NCI-H82 treated with DMSO at 0.1 percent for 48 hours (cell line): ENCODE measurements around the gene MRPS18A.

Source experiments
- DNase-seq: peaks from one replicate; lab custom pipeline; 2025; ENCODE audit not compliant: unreplicated experiment; lab: John Stamatoyannopoulos, UW

The MRPS18A gene

GRCh38 chr6:43699564-43700186 is 12.1 kb upstream of the MRPS18A start:
- DNase-seq, result peak; percentile 74

- DNase-seq, result no peak
Observed at GRCh38 chr6:43698584-43699349, 11.2 kb upstream of the MRPS18A start.

- DNase-seq, result peak; percentile 83
Observed at GRCh38 chr6:43697421-43697820, 9.8 kb upstream of the MRPS18A start.

DNA sequence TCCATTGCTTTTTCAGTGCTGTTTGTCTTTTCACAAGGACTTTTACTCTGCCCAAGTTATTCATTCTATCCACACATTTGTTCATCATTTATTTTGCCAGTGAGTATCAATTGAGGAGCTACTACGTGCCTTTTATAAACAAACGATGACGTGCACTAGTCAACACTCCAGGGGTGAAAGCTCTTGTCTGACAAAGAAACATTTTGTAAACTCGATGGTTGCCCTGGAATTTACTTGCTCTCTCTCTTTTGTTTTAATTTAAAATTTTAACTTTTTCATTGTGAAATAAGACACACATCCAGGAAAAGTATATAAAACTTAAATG is 8.3 kb upstream of the MRPS18A start:
- no peak for DNase-seq

DNA sequence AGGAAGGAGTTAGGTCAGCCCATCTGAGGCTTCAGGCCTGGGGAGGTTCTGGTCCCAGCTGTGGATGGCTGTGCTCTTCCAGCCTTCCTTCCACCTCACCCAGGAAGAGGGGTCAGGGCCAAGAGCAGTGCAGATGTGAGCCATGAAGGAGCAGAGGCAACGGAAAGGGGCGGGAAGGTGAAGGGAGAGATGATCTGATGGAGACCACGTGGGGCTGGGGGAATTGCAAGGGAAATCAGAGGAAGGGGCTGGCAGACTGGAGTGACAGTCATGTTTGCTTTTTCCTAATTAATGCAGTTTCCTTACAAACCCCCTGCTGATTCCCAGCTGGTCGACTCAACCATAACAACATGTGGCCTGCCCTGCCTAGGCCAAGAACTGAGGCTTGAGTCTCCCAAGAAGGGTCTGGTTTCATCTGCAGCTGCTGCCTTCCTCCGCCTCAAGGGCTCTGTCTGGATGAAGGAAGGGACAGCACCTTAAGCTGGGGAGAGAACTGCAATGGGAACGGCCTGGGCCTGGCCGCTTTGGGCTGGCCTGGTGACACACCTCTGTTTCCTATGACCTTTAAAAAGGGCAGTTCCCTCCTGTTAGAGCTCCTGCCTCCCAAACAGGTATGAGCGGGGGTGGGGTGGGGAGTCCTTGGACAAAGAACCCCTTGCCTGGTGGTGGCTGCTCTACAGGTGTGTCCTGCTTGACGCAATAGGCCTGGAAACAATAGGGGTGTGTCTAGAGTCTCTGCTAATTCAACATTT is 7.8 kb upstream of the MRPS18A start:
- DNase-seq, result no peak

- no peak for DNase-seq
Observed at GRCh38 chr6:43689421-43689820, 1.8 kb upstream of the MRPS18A start.

- no peak for DNase-seq
Observed at GRCh38 chr6:43687079-43687436, 533 bp downstream of the MRPS18A start.

DNA sequence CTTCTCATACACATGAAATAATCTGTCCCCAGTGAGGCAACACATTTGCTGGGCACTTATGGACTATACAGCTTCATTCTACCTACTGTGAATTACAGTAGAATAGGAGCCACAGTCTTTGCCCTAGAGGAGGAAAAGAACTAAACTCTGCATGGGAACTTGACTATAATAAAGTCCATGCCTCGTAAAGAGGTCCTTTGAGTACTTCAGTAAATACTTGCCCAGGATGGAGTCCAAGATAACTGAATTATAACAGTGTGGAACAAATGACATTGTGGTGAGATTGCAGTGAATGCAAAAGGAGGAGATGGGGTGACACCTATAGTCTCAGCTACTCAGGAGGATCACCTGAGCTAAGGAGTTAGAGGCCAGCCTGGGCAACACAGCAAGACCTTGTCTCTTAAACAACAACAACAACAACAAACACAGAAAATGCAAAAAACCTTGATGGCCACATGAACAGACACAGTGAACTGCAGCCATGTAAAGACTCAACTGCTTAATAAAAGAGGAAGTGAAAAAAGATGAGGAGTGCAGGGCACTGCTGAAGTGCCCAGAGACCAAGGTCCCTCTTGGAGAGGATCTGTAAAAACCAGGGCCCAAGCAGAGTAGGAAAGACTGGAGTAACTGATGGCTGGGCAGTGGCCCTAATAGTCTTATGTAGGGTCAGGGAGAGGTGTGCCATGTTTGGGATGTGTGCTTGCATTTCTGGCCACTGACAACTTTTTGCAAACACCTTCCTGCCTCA is 3.7 kb downstream of the MRPS18A start:
- DNase-seq, result no peak

DNA sequence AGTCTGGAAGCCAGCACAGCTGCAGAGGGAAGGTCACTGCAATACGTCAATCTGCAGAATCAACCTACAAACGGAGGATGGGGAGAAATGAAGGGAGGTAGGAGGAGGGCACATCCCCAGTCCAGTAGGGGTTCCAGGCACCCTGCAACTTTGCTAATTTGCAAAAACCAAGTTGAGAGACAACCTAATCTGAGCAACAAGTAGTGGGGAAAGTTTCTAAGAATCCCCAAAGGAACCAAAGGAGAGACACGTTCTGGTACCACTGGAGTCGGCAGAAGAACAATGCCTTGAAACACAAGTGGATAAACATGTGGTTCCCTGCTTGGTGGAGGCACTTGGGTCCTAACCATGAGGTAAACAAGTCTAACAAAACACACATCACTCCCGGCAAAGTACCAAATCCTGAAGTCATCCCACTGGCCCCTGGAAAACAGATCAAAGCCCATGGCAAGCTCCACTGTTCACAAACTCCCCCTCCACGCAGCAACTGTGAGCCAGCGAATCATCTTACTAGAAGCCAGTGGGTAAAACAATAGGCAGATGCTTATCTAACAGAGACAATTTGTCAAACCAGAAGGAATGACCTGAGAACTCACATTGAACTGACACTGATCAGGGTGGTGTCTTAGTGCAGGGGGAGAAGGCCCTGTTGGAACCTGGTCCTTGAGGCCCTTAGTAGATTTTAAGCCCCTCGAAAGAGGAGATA is 4.7 kb downstream of the MRPS18A start:
- DNase-seq, result no peak

DNA sequence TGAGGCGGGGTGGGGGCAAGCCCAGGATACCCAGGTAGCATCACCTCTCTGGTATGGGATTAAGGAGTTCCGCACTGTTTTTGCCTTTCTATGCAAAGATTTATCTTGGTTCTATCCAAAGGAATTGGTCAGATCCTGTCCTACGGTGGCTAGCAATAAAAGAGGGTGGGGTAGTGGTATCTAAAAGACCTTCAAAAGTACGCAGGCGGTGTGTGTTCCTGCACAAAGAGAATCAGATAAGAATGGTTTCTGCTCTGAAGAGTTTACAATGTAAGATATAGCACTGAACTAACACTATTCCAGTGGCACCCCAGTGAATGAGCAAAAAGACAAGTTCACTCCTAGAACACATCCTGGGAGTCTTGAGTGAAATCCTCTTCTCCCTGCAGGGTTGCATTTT is 6.3 kb downstream of the MRPS18A start:
- DNase-seq, result no peak

- no peak for DNase-seq
Observed at GRCh38 chr6:43680308-43681200, 7.0 kb downstream of the MRPS18A start.

DNA sequence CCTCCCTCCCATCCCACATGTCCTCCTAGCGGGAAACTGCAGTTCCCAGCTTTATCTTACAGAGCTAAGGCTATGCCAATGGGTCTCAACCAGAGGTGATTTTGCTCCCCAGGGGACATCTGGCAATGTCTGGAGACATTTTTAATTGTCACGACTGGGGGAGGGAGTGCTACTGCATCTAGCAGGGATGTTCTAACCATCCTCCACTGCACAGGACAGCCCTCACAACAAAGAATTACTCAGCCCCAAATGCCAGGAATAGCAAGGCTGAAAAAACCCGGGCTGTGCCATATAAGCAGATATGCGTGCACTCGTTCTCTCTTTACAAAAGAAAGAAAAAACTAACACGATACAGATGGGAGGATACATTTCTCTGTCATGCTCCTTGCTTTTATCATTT is 8.5 kb downstream of the MRPS18A start:
- no peak for DNase-seq

DNA sequence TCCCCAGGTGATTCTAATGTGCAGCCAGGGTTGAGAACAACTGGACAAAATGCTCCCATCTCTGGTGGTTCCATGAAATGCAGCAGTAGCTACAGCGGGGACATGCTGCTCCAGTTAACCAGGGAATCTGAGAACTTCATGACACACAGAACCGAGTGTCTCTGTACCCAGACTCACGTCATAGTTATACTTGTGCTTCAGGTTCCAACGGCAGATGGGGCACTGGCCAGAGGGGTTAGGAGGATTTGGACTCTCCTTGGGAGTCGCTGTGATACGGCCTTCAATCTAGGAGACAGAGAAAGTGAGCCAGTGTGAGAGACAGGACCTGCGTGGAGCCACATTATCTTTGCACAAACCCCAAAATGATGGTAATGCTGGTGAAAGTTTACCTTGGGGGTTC is 9.2 kb downstream of the MRPS18A start:
- no peak for DNase-seq

- DNase-seq, result no peak
Observed at GRCh38 chr6:43677759-43678158, 9.8 kb downstream of the MRPS18A start.

DNA sequence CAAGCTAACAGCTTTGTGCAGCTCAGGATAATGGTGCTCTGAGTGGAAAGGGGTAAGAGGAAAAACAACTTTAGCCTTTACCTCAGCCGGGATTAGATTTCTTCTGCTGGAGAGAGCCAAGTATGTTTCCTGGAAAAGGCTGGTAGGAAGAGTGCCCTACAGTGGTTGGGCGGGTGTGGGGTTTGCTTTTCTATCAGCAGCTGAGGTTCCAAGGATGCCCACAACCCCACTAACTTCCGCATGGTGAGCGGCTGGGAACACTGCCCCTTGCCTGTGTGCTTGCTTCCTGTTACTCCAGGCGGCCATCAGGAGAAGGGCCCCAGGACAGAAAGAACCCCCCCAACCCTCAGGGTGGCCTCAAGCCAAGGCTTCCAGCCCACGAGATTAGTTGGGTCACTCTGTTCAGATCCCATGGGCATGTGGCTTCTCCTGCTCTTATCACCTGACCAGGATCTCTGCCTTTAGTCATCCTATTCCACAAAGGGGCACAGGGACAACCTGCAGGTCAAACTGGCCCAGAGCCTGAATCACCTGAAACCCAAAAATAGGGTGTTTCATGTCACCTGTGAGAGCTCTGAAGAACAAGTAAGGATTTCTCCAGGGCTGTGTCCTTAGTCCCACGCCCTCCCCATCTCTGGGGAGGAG is 10.5 kb downstream of the MRPS18A start:
- DNase-seq, result no peak

GRCh38 chr6:43674921-43675320 is 12.7 kb downstream of the MRPS18A start:
- DNase-seq, result no peak

GRCh38 chr6:43674291-43674690 is 13.3 kb downstream of the MRPS18A start:
- no peak for DNase-seq

DNA sequence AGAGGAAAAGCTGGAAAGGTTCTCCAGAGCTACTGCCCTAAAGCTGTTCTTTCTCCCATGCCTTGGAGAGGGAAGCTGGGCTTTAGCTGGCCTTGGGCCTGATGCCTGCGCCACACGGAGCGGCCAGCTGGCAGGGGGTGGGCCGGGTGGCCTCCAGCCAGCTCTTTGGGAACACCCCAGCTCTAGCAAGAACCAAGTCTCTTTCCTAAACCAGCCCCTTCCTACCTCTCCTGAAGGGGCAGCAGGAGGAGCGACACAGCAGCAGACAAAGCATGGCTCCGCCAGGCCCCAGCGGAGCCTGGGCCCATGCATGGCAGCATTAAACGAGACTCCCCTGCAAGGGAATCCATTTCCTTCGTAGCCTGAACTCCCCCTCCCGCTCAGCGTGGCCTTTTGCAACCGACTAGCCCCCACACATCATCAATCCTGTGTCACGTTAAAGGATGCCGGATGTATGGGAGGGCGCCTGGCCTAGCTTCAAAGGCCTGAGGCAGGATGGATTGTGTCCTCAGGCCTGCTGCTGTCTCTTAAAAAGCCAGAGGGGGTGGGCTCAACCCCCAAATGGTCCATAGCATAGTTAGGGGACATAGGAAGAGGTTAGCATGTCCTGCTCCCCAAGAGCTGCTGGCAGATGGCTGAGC is 14.0 kb downstream of the MRPS18A start:
- DNase-seq, result no peak
